ENCODE results near the gene SPTB. TPM values are rescaled to one million over a fixed set of nuclear protein-coding genes. Genes with fewer than 3 reads are reported as not detected.

The SPTB gene
- total RNA-seq, 4 donors from 2014 or later = 1.1 to 3.5 (median 1.4) TPM

GRCh38 chr14:64865109-64865508, 14.6 kb downstream of the SPTB start:
- no peak for DNase-seq (ENCODE audit: low spot score)
- no peak for ATAC-seq (ENCODE audit: low FRiP score)
- TF ChIP-seq, protein P1, sequence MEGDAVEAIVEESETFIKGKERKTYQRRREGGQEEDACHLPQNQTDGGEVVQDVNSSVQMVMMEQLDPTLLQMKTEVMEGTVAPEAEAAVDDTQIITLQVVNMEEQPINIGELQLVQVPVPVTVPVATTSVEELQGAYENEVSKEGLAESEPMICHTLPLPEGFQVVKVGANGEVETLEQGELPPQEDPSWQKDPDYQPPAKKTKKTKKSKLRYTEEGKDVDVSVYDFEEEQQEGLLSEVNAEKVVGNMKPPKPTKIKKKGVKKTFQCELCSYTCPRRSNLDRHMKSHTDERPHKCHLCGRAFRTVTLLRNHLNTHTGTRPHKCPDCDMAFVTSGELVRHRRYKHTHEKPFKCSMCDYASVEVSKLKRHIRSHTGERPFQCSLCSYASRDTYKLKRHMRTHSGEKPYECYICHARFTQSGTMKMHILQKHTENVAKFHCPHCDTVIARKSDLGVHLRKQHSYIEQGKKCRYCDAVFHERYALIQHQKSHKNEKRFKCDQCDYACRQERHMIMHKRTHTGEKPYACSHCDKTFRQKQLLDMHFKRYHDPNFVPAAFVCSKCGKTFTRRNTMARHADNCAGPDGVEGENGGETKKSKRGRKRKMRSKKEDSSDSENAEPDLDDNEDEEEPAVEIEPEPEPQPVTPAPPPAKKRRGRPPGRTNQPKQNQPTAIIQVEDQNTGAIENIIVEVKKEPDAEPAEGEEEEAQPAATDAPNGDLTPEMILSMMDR (IDR thresholded peaks at IDR 0.05) = no peak

DNA sequence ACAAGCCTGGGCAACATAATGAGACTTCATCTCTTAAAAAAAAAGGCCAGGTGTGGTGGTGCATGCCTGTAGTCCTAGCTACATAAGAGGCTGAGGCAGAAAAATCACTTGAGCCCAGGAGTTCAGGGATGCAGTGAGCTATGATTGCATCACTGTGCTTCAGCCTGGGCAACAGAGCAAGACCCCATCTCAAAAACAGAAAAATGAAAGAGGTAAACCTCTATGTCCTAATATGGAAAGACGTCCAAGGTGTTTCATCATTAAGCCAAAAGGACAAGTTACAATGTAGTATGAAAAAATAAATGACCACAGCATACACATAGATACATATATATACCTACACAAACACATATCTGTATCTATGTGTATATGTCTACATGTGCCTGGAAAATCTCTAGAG, 15.4 kb downstream of the SPTB start:
- no peak for DNase-seq (ENCODE audit: low spot score)
- ATAC-seq (ENCODE audit: low FRiP score) = no peak
- TF ChIP-seq, protein P1 (IDR thresholded peaks at IDR 0.05) = no peak

- no peak for DNase-seq (ENCODE audit: low spot score)
- no peak for ATAC-seq (ENCODE audit: low FRiP score)
- TF ChIP-seq, protein P1 (IDR thresholded peaks at IDR 0.05) = no peak
These were observed 17.8 kb downstream of the SPTB start for GRCh38 chr14:64861916-64862315.

- DNase-seq (ENCODE audit: low spot score) (no peak), ATAC-seq (ENCODE audit: low FRiP score) (no peak)
- TF ChIP-seq, protein P1 (IDR thresholded peaks at IDR 0.05) = no peak
These were observed 19.7 kb downstream of the SPTB start for GRCh38 chr14:64860039-64860438.

DNA sequence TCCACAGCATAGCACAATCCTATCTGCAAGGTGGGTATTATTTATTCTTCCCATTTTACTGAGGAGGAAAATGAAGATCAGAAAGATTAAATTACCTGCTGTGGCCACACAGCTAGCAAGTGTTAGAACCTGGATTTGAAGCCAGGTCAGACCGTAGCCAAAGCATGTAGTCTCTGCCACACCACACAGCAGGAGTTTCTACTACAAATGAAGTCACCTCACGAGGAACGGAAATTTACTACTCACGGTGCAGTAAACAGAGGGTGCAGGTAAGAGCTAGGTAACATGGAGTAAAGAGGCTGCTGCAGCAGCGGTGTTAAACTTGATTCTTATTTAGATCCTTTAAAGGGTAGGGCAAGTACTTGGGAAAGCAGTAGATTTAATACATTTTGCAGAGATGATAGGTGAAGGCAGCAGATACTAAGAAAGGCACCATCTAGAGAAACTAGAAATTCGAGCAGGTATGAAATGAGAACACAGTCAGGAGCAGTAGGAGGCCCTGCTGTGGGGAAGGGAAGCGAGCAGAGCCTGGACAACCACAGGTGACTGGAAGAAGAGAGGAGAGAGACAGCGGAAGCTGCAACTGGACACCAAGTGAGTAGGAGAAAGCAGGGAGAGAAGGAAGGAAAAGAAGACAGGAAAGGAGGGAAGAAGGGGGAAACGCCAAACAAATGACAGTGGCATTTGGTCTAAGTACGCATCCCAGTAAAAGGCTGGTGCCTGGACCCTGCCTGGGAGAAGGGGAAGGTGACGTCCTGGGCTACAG, 21.5 kb downstream of the SPTB start:
- TF ChIP-seq, protein P1 (IDR thresholded peaks at IDR 0.05) = no peak
- no peak for DNase-seq (ENCODE audit: low spot score)
- ATAC-seq (ENCODE audit: low FRiP score) = no peak

- TF ChIP-seq, protein P1 (IDR thresholded peaks at IDR 0.05) = no peak
- ATAC-seq (ENCODE audit: low FRiP score) (no peak), DNase-seq (ENCODE audit: low spot score) (no peak)
These were observed 22.9 kb downstream of the SPTB start for GRCh38 chr14:64856529-64857445.

All from omental fat pad (tissue), 4 donors.